DMS53 treated with DMSO at 0.1 percent for 48 hours (cell line): Measurements from ENCODE around the gene TMEM151B.

Experiments
- DNase-seq: peaks from one replicate; lab custom pipeline; 2025; ENCODE audit not compliant: unreplicated experiment; lab: John Stamatoyannopoulos, UW

Gene TMEM151B

DNA sequence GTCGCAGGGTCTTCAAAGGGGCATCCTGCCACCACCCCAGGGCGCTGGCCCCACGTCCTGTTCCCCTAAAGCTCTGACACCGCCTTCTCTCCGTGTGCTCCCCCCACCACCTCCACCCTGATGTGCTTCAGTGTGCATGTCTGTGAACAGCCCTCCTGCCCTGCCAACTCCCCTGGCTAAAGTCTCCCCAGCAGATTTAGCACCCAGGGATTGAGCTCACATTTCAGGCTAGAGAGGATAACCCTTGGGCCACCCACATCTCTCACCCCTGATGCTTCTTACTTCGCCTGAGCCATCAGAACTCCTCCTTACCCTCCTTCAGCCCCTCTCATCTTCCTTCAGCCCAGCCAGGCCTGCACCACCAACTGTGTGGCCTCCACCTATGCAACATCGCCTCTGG lies 7.5 kb downstream of the TMEM151B start:
- no peak for DNase-seq

DNA sequence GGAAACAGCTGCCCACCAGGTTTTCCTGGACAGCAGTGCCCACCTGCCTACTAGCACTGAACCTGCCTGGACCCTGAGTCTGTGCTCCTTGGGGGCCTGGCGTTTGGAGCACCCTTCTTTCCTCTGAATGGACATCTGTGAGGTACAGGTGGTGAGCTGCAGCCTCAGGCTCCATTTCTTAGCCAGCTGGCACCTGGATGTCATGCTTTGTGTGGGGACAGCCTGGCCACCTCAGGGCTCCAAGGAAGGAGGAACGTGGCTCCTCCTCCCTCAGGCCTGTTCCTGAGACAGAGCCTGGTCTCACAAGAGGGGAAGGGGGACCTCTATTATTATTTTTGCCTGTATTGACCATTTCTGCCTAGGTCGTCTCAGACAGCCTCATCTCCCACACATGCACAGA lies 8.1 kb downstream of the TMEM151B start:
- DNase-seq: no peak

- DNase-seq: no peak
Observed at GRCh38 chr6:44278774-44279697, 8.8 kb downstream of the TMEM151B start.

- DNase-seq: no peak
Observed at GRCh38 chr6:44284121-44284520, 13.9 kb downstream of the TMEM151B start.

GRCh38 chr6:44284867-44285266 lies 14.6 kb downstream of the TMEM151B start:
- DNase-seq: no peak

GRCh38 chr6:44285552-44286284 lies 15.5 kb downstream of the TMEM151B start:
- no peak for DNase-seq

GRCh38 chr6:44286285-44286565 lies 16.0 kb downstream of the TMEM151B start:
- DNase-seq: no peak

DNA sequence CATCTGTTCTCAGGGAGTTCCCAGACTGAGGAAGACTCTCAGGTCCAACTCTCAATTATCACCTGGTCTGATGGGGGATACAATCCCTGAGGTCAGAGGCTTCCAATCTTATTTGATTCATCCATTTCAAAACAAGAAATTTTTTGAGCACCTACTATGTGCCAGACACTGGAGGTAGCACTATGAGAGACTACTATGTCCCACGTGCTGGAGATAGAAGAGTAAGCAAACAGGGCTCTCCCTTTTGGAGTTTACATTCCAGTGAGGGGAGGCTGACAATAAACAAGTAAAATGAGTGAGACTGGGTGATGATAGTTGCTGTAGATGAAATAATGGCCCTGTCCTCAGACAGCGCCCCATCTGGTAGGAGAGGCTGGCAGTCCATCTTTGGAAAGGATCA lies 16.5 kb downstream of the TMEM151B start:
- no peak for DNase-seq

GRCh38 chr6:44289726-44290260 lies 19.5 kb downstream of the TMEM151B start:
- DNase-seq: no peak

- no peak for DNase-seq
Observed at GRCh38 chr6:44291841-44292240, 21.6 kb downstream of the TMEM151B start.

- DNase-seq: no peak
Observed at GRCh38 chr6:44292661-44293365, 22.6 kb downstream of the TMEM151B start.

GRCh38 chr6:44294832-44295791 lies 24.9 kb downstream of the TMEM151B start:
- DNase-seq: no peak

- peak; percentile 13 for DNase-seq
Observed at GRCh38 chr6:44297063-44298038, 27.1 kb downstream of the TMEM151B start.

GRCh38 chr6:44298055-44298803 lies 28.0 kb downstream of the TMEM151B start:
- no peak for DNase-seq

GRCh38 chr6:44298864-44299263 lies 28.6 kb downstream of the TMEM151B start:
- DNase-seq: no peak

DNA sequence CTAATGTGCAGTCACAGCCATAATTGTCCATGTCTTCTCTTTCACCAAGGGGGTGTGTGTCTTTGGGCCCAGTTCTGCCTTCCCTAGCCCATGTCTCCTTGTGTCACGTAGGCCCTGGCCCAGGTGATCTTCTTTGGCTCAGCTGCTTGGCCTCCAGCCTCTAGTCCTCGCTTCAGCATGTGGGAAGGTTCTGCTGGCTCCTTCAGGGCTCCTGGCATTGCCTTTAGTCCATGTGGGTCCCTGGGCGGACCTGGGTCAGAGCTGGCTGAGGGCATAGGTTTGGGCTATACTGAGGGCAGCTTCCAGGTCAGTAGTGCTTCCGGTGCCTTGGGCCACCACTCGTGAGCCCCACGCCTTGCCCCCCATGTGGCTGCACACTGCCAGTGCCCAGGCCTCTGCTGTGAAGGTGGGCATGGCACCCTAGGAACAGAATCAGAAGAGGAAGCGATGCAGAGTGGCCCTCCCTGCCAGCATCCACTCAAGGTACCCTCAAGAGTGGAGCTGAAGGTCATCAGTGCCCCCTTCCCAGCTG lies 30.1 kb downstream of the TMEM151B start:
- no peak for DNase-seq

GRCh38 chr6:44301106-44301505 lies 30.9 kb downstream of the TMEM151B start:
- no peak for DNase-seq
